HL-60 (cell line): ENCODE measurements around the gene CNOT8.

Experiments used
- CTCF ChIP-seq: IDR thresholded peaks from one replicate; pipeline ENCODE4 v1.5.1; 2011; ENCODE audit warnings: low read length, control low read depth, inconsistent platforms; ENCODE audit not compliant: insufficient read depth
- POLR2AphosphoS5 ChIP-seq: IDR thresholded peaks from 2 replicates; pipeline ENCODE4 v1.6.1; 2012; ENCODE audit warnings: low read depth

- TF ChIP-seq CTCF (no peak), POLR2AphosphoS5 (0 out of 2 replicates have a peak, but pooled peaks have one; percentile 2)
Observed at GRCh38 chr5:154815025-154815424, 43.4 kb upstream of the CNOT8 start.
